T-helper 2 cell treated with Interferon-gamma antibody and Interleukin-4, amounts not matched to agents 5 μg/mL and 100 μg/mL, for 36 hours (primary cell): ENCODE results near the gene MXI1.

Experiments used
- DNase-seq: peaks from one replicate; pipeline ENCODE4 v3.0.0; 2021; ENCODE audit warnings: low spot score
- H3K27ac Mint-ChIP-seq: one replicate; pipeline ENCODE4 v1.8.0; 2021; ENCODE audit warnings: mild to moderate bottlenecking, mixed read lengths
- H3K27me3 Mint-ChIP-seq: one replicate; pipeline ENCODE4 v1.8.0; 2021; ENCODE audit warnings: low read depth, mixed read lengths
- H3K36me3 Mint-ChIP-seq: one replicate; pipeline ENCODE4 v1.8.0; 2021; ENCODE audit warnings: low read depth, mixed read lengths
- H3K4me1 Mint-ChIP-seq: one replicate; pipeline ENCODE4 v1.8.0; 2021; ENCODE audit warnings: low read depth, mixed read lengths
- H3K4me3 Mint-ChIP-seq: one replicate; pipeline ENCODE4 v1.8.0; 2022; ENCODE audit warnings: mild to moderate bottlenecking, moderate library complexity, mixed read lengths
- H3K9me3 Mint-ChIP-seq: one replicate; pipeline ENCODE4 v1.8.0; 2021; ENCODE audit warnings: mixed read lengths

Gene MXI1

GRCh38 chr10:110207011-110207804 lies at the start of gene MXI1:
Gene MXI1 (plus strand): TSS chr10:110207605. CDS start chr10:110207809, 204 bp downstream.
- Mint-ChIP-seq H3K9me3 (no peaks in the 10 kb centered on the region), H3K4me1 (peaks cover 32% of the 10 kb centered on the region), H3K27me3 (peaks cover 49% of the 10 kb centered on the region), H3K4me3 (peak within 1 kb of the TSS; percentile 96), H3K36me3 (no peaks in the 10 kb centered on the region), H3K27ac (peak within 1 kb of the TSS; percentile 92)
- peak; percentile 51 for DNase-seq

DNA sequence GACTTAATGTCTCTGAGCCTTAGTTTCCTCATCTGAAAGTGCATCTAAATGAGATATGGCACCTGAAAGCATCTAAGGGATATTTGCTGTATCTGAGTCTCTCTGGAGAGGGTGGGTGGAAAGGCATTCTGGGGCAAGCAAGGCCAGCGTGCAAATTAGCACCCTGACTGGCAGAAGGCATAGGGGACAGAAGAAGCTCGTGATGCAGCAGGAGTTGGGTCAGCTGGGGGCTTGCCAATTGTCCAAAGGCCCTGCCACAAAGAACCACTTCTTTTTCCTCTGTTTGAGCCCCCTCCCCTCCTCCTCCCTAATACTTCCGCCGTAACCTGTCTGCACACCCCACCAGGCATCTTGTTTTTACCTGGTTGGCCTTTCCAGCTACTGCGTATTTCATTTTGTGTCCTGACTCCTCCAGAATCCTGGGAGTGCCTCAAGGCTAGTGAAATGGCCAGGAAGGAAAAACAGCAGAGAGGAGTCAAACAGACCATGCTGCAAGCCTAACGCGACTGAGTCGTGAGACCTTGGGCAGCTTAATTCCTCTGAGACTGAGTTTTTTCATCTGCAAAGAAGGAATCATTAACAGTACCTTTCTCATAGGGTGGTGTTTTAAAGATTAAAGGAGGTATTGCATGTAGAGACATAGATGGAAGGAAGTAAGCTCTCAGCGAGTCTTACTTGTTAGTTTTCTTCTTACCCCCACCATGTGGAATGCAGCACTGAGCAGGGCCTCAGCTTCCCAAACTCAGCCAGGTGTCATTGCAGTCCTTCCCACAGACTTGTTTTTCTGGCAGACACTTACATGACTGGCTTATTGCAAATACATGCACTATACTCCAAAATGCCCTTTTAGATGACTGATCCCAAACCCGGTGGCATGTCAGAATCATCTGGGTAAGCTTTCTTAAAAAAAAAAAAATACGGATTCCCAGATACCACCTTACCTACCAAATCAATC lies 49.1 kb upstream of the MXI1 start:
- Mint-ChIP-seq H3K36me3 (peaks cover 7% of the 10 kb centered on the region), H3K4me1 (peaks cover 38% of the 10 kb centered on the region), H3K27me3 (peaks cover 86% of the 10 kb centered on the region), H3K4me3 (no peak overlapping the region), H3K27ac (no peak overlapping the region), H3K9me3 (no peaks in the 10 kb centered on the region)
- DNase-seq = no peak

- Mint-ChIP-seq H3K4me1 (peaks cover 27% of the 10 kb centered on the region), H3K27ac (no peak overlapping the region), H3K4me3 (no peak overlapping the region), H3K9me3 (no peaks in the 10 kb centered on the region), H3K27me3 (peaks cover 81% of the 10 kb centered on the region), H3K36me3 (peaks cover 5% of the 10 kb centered on the region)
- no peak for DNase-seq
Measured at GRCh38 chr10:110160081-110160480, 47.3 kb upstream of the MXI1 start.

- DNase-seq = no peak
- no peak overlapping the region for H3K4me3 Mint-ChIP-seq
- peaks cover 2% of the 10 kb centered on the region for H3K36me3 Mint-ChIP-seq
- H3K4me1 Mint-ChIP-seq = peaks cover 23% of the 10 kb centered on the region
- no peaks in the 10 kb centered on the region for H3K9me3 Mint-ChIP-seq
- no peak overlapping the region for H3K27ac Mint-ChIP-seq
- peaks cover 83% of the 10 kb centered on the region for H3K27me3 Mint-ChIP-seq
Measured at GRCh38 chr10:110160522-110160921, 46.9 kb upstream of the MXI1 start.

DNA sequence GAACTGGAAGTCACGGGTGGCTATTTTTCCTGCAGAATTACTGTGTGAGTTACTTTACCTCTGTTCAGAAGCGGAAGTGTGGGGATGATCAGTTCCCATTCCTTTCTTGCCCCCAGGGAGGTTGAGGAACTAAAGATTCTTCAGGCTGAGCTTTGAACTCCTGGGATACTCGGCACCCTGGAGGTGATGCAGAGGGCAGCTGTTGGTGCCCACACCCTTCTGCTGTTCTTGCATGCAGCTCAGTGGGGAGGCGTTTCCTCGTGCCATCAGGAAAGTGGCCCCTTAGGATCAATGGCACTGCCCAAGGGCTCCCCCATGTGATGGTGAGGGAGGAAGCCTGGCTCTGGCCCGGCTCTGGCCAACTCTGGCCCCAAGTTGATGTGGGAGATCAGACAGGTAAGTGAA lies 44.7 kb upstream of the MXI1 start:
- H3K4me1 Mint-ChIP-seq = peaks cover 7% of the 10 kb centered on the region
- H3K9me3 Mint-ChIP-seq = no peaks in the 10 kb centered on the region
- no peak overlapping the region for H3K4me3 Mint-ChIP-seq
- no peaks in the 10 kb centered on the region for H3K36me3 Mint-ChIP-seq
- peaks cover 82% of the 10 kb centered on the region for H3K27me3 Mint-ChIP-seq
- no peak for DNase-seq
- no peak overlapping the region for H3K27ac Mint-ChIP-seq

GRCh38 chr10:110163192-110163773 lies 44.1 kb upstream of the MXI1 start:
- no peak overlapping the region for H3K27ac Mint-ChIP-seq
- peaks cover 82% of the 10 kb centered on the region for H3K27me3 Mint-ChIP-seq
- no peak for DNase-seq
- H3K4me3 Mint-ChIP-seq = no peak overlapping the region
- peaks cover 6% of the 10 kb centered on the region for H3K4me1 Mint-ChIP-seq
- no peaks in the 10 kb centered on the region for H3K36me3 Mint-ChIP-seq
- no peaks in the 10 kb centered on the region for H3K9me3 Mint-ChIP-seq

DNA sequence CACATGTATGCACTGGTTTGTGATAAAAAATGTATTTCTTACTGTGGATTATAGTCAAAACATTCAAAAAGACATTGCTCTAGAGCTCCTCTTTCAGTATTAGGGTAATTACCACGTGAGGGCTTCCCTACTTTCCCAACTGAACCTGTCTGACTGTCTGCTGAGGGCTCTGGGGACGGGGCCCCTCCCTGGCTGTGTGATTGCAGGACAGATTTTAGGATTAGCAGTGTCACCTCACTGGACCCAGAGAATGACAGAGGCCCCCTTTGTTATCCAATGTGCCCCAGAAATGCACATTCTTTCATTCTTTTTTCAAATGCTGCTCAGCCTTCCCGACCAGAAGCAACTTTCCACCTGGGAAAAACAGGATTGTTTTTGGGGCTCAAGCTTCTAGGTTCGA lies 43.6 kb upstream of the MXI1 start:
- Mint-ChIP-seq H3K9me3 (no peaks in the 10 kb centered on the region), H3K27ac (no peak overlapping the region), H3K27me3 (peaks cover 82% of the 10 kb centered on the region), H3K36me3 (no peaks in the 10 kb centered on the region), H3K4me1 (peaks cover 7% of the 10 kb centered on the region), H3K4me3 (no peak overlapping the region)
- DNase-seq = no peak

- DNase-seq = no peak
- Mint-ChIP-seq H3K4me3 (no peak overlapping the region), H3K36me3 (no peaks in the 10 kb centered on the region), H3K27me3 (peaks cover 82% of the 10 kb centered on the region), H3K27ac (no peak overlapping the region), H3K4me1 (peaks cover 12% of the 10 kb centered on the region), H3K9me3 (no peaks in the 10 kb centered on the region)
Measured at GRCh38 chr10:110165239-110165638, 42.2 kb upstream of the MXI1 start.

DNA sequence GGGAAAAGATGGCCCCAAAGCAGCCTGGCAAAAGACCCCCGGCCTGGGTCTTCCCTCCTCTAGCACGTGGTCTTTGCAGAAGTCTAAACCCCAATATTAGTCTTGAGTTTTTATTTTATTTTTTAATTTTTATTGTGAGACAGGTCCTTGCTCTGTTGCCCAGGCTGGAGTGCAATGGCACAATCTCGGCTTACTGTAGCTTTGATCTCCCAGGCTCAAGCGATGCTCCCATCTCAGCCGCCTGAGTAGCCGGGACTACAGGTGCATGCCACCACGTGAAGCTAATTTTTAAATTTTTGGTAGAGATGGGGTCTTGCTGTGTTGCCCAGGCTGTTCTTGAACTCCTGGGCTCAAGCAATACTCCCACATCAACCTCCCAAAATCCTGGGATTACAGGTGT lies 40.3 kb upstream of the MXI1 start:
- DNase-seq = no peak
- no peaks in the 10 kb centered on the region for H3K9me3 Mint-ChIP-seq
- H3K4me3 Mint-ChIP-seq = no peak overlapping the region
- H3K27me3 Mint-ChIP-seq = peaks cover 82% of the 10 kb centered on the region
- peaks cover 17% of the 10 kb centered on the region for H3K4me1 Mint-ChIP-seq
- H3K36me3 Mint-ChIP-seq = no peaks in the 10 kb centered on the region
- H3K27ac Mint-ChIP-seq = no peak overlapping the region

- no peak overlapping the region for H3K4me3 Mint-ChIP-seq
- peaks cover 17% of the 10 kb centered on the region for H3K4me1 Mint-ChIP-seq
- H3K27me3 Mint-ChIP-seq = peaks cover 76% of the 10 kb centered on the region
- no peak overlapping the region for H3K27ac Mint-ChIP-seq
- H3K36me3 Mint-ChIP-seq = no peaks in the 10 kb centered on the region
- DNase-seq = no peak
- no peaks in the 10 kb centered on the region for H3K9me3 Mint-ChIP-seq
Measured at GRCh38 chr10:110168601-110169481, 38.6 kb upstream of the MXI1 start.

DNA sequence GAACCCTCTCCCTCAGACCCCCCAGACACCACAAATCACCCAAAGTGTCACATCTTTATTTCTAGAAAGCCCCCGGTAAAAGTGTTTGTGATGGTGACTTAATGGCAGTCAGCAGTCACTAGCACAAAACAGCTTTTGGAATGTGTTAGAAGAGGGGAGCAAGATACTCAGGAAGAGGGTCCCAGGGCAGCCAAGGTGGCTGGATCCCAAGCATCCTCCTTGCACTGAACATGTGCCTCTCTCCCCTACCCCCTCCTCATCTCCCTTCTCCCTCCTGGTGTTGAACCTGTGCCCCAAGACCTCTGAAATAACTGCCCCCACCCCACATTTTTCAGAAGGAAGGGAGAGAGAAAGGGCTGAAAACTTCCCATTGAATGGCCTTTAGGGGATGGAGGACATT lies 37.8 kb upstream of the MXI1 start:
- Mint-ChIP-seq H3K36me3 (no peaks in the 10 kb centered on the region), H3K27ac (no peak overlapping the region), H3K4me3 (no peak overlapping the region), H3K9me3 (no peaks in the 10 kb centered on the region), H3K4me1 (peaks cover 17% of the 10 kb centered on the region), H3K27me3 (peaks cover 74% of the 10 kb centered on the region)
- no peak for DNase-seq

GRCh38 chr10:110170142-110170971 lies 37.0 kb upstream of the MXI1 start:
- H3K9me3 Mint-ChIP-seq = no peaks in the 10 kb centered on the region
- no peak overlapping the region for H3K4me3 Mint-ChIP-seq
- peaks cover 17% of the 10 kb centered on the region for H3K4me1 Mint-ChIP-seq
- no peak overlapping the region for H3K27ac Mint-ChIP-seq
- DNase-seq = no peak
- H3K36me3 Mint-ChIP-seq = no peaks in the 10 kb centered on the region
- H3K27me3 Mint-ChIP-seq = peaks cover 77% of the 10 kb centered on the region
